Kidney tubule cell (primary cell): ENCODE measurements around the gene DEF6.

ENCODE experiments used
- DNase-seq: peaks from one replicate; pipeline ENCODE4 v3.0.0-alpha.2; 2018; ENCODE audit warnings: low spot score

The DEF6 gene

DNA sequence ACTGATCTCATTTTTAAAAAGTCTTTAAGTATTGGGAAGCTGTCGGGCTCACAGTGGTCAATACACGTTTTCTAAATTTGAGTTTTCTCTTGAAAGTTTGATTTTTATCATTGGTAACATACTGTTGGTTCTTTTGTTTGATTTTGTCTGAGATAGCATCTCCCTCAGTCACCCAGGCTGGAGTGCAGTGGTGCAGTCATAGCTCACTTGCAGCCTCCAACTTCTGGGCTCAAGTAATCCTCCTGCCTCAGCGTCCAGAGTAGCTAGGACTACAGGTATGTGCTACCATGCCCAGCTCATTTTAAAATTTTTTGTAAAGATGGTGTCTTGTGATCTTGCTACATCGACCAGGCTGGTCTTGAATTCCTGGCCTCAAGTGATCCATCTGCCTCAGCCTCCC is 53.8 kb downstream of the DEF6 start:
- no peak for DNase-seq

DNA sequence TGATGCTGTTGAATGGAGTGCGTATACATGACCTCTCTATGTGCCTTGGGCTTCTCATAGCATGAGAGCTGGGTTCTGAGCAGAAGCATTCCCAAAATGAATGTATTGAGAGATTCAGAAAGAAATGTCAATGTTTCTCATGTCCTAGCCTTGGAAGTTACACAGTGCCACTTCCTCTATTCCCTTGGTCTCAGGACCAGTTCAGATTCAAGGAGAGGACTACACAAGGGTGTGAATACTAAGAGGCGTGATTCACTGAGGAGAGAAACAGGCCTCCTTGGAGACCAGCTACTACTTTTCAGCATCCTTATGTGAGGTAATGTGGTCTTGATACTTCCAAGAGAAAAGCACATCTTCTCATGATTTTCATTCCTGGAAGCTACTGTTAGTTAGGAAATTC is 55.1 kb downstream of the DEF6 start:
- DNase-seq, result no peak

DNA sequence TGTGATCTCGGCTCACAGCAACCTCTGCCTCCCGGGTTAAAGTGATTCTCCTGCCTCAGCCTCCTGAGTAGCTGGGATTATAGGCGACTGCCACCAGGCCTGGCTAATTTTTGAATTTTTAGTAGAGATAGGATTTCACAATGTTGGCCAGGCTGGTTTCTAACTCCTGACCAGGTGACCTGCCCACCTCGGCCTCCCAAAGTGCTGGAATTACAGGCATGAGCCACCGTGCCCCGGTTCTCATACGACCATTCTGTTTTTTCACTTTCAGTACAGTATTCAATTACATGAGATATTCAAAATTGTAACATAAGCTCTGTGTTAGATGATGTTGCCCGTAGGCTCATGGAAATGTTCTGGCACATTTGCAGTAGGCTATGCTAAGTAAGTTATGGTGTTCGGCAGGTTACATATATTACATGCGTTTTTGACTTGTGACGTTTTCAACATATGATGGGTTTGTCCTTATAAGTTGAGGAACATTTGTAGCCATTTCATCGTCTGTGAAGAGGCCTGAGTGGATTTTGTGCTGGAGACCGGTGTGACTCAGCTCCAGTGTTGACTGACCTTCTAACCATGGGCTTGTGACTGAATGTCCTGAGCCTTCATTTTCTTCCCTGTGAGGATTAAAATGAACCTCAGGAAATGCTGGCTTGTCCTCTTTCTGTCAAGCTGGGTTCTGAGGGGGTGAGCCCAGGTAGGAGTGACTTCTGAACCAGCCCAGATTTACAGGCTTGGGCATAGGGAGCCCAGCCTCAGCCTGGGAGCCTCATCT is 56.9 kb downstream of the DEF6 start:
- no peak for DNase-seq

- no peak for DNase-seq
These were observed 58.8 kb downstream of the DEF6 start for GRCh38 chr6:35356391-35356790.

DNA sequence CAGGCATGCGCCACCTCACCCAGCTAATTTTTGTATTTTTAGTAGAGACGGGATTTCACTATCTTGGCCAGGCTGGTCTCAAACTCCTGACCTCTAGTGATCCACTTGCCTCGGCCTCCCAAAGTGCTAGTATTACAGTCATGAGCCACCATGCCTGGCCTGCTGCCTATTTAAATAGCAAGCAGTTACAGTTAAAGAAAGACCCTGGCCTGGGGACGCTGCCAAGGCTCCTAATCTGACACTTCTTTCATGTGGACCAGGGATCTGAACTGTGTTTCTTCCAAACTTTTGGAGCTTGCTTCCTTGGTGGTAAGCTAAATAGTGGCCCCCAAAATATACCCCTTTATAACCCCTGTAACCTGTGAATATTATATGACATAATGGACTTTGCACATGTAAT is 60.1 kb downstream of the DEF6 start:
- no peak for DNase-seq

DNA sequence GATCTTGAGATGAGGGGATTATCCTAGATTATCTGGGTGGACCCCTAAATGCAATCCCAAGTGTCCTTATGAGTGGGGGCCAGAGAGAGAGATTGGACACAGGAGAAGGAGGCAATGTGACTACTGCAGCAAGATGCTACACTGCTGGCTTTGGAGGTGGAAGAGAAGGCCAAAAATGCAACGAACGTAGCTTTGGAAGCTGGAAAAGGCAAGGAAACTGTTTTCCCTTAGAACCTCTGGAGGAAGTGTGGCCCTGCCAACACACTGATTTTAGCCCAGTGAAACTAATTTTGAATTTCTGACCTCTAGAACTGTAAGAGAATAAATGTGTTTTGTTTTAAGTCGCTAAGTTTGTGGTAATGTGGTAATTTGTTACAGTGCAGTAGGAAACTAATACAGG is 60.5 kb downstream of the DEF6 start:
- DNase-seq, result no peak

- DNase-seq, result no peak
These were observed 61.7 kb downstream of the DEF6 start for GRCh38 chr6:35359346-35359743.

DNA sequence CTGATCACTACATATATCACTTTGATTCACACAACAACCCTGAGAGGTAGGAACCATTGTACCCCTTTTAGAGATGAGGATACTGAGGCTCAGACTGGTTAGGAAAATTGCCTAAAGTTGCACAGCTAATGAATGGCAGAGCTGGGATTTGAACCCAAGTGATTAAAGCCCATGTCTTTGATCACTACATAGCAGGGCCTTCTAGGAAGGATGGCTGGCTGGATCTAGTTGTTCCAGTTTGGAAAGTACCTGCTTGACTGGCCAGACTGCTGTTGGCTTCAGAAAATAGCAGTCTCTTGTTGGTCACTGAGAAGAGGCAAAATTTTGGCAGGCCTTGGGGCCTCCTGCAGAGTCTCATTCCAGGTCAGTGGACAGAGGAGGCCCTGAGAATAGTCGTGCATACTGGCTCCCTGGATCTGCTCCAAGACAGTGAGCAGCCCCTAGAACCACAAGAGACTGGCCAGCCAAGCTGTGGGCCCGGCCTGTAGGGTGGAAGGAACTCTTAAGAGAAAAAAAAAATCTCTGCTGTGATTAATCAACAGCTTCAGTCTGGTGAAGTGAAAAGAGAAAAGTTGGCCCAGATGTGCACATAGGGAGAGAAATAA is 62.2 kb downstream of the DEF6 start:
- DNase-seq, result peak; percentile 96

- DNase-seq, result peak; percentile 90
These were observed 62.9 kb downstream of the DEF6 start for GRCh38 chr6:35360349-35361138.

DNA sequence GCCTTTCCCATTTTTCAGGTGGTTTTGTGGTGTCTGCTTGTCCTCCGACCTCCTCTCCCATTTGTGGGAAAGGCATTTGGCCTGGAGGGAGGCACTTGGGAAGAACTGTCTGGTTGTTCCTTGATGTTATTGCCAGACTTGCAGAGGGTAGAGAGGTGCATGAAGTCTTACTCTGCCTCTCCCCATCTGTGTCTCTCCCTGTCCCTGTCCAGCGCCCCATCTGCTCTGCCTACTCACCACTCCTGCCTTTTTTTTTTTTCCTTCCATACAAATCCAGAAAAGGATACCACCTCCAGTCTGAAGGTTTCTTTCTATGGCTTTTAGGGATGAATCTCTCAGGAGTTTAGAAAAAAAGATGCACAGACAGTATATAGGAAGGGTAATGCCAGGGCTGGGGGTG is 64.6 kb downstream of the DEF6 start:
- DNase-seq, result no peak

DNA sequence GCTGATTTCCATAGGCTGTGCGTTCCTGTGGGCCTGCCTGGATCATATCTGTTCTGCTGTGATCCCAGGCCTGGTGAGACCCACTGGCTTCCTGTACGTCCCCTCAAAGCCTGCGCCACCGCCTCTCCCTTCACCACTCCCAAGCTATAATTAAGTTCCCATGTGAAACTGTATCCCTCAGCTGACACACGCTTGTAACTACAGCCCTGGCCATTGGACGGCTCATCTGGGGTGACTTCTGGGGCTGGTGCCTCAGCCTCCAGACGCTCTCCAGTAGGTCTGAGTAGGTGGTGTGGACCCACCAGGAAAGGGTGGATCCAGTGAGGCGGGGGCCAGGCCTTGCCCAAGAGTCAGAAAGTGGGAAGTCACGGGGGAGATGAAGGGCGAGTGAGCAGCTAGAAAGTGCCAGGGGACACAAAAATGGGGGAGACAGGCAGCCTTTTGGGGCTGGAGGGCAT is 65.7 kb downstream of the DEF6 start:
- DNase-seq, result no peak

DNA sequence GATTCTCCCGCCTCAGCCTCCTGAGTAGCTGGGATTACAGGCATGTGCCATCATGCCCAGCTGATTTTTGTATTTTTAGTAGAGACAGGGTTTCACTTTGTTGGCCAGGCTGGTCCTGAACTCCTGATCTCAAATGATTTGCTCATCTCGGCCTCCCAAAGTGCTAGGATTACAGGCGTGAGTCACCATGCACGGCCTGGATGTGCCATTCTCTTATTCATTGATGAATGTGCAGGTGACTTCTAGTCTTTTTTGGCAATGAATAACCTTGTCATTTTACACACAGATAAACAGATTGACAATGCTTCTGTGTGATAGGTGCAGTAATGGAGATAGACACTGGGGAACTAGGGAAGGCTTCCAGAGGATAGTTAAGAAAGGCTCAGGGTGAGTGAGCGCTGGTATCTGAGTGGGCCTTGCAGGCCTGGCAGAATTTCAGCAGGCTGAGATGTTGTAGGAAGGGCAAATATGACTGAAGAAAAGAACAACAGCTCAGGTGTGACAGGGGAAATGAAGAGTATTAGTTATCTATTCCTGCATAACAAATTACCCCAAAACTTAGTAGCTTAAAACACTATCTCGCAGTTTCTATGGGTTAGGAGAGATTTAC is 68.1 kb downstream of the DEF6 start:
- peak; percentile 90 for DNase-seq

DNA sequence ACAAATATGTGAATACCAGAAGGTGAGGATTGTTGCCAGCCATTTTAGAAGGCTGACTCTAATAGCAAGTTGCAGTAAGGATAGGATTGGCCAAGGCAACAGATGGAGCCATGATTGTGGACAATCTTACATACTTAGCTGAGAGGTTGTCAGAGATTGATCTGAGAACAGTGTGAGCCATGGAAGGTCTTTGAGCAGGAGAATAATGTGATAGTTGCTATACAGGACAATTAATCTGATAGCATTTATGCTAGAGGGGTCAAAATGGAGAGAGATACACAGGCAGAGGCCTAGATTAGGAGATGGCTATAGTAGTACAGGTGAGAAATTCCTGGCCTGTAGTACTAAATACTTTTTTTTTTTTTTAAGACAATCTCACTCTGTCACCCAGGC is 68.6 kb downstream of the DEF6 start:
- DNase-seq, result no peak

DNA sequence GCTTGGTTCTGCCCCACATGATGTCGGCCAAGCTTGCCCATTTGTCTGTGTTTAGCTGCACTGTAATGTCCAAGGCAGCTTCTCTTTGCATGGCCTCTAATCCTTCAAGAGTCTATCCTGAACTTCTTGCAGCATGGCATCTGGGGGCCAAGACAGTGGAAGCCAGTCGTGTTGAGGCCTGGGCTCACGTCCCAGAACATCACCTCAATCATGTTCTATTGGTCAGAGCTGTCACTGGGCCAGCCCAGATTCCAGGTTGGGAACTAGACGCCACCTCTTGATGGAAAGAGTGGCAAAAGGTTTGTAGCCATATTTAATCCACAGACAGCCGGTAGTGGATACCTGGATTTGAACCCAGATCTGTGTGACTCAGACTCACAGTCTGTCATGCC is 70.0 kb downstream of the DEF6 start:
- no peak for DNase-seq

DNA sequence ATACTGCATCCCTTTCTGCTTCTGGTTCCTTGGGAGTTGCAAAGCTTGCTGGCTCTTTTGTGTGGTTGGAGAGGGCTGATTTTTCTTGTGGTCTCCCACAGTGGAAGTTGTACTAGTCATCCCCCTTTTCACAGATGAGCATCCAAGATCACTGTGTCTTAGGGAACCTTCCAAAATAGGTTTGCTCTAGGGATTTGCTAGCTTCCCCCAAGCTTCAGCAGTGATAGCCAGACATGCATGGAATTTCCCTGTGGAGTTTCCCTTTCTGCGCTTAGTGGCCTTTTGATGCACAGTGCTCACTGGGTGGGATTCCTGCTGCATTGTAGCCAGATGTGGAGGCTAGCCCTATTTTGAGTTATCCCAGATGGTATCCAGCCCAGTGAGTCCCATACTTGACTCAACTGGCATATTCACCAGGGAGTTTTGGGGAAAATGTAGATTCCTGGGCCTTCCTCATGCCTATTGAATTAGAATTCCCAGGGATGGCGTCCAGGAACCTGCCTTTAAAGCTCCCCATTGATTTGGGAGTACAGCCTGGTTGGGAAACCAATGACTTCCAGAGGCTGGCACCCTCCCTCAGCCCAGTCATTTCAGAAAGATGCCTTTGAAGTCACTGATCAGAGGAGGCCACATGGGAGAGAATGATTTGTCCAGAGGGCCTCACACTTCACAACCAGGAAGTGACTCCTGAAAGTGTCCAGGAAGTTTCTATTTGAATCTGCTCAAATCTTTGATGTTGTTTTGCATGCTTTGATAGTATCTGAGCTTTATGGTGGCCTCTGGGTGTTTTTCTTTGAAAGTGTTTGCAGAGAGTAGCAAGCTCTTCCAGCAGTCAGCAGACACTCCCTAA is 70.6 kb downstream of the DEF6 start:
- peak; percentile 90 for DNase-seq

- peak; percentile 99 for DNase-seq
These were observed 72.6 kb downstream of the DEF6 start for GRCh38 chr6:35370124-35370741.

GRCh38 chr6:35370785-35371493 is 73.3 kb downstream of the DEF6 start:
- no peak for DNase-seq
